Activated CD4-positive, alpha-beta T cell treated with anti-CD3 and anti-CD28 coated beads, Interleukin-2, amount 50 U/mL, for 48 hours (primary cell): ENCODE measurements around the gene CIB4.
A peak's percentile ranks its signal among the peaks of the same experiment; 100 is the strongest.

Experiments used
- DNase-seq, 2 experiments: peaks; one replicate each; pipeline ENCODE4 v3.0.0-alpha.2; 2020

Gene CIB4

DNA sequence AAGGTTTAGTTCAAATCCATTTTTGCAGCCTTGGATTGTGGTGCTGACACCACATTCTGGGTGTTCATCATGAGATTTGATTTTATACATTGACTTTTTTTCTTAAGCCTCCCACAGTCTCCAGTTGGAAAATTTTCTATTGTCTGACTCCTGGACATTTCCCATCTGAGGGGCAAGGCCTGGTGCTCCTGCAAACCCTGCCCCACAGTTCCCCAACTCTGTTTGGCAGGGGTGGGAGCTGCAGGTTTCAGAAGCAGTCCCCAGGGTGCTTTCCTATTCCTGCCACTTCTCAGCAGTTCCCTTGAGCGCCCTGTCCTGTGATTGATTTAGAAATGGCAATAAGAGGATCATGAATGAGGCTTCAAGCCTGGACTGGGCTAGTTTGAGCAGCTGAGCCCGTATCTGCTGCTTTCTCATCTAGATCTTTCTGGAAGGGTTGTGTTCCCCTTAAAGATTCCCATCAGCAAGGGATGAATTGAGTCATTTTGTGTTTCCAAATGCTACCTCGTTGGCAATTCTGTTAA is 77.0 kb downstream of the CIB4 start:
- DNase-seq = no peak

DNA sequence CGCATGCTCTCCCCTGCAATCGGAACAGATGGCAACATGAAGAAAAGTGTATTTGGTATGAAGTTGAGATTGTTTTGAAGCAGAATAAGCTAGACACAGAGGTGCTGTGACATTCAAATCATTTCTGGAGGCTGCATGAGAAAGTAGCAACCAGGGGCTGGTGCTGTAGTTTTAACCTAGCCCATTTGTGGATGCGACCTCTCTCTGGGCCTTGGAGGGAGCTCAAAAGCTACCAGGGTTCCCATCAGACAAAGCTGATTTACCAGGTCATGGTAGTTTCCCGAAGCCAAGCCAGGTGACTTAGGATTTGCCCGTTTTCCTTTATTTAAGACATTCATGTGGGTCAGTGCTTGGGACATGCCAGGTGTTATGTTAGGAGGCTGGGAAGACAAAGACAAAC is 77.5 kb downstream of the CIB4 start:
- no peak for DNase-seq

DNA sequence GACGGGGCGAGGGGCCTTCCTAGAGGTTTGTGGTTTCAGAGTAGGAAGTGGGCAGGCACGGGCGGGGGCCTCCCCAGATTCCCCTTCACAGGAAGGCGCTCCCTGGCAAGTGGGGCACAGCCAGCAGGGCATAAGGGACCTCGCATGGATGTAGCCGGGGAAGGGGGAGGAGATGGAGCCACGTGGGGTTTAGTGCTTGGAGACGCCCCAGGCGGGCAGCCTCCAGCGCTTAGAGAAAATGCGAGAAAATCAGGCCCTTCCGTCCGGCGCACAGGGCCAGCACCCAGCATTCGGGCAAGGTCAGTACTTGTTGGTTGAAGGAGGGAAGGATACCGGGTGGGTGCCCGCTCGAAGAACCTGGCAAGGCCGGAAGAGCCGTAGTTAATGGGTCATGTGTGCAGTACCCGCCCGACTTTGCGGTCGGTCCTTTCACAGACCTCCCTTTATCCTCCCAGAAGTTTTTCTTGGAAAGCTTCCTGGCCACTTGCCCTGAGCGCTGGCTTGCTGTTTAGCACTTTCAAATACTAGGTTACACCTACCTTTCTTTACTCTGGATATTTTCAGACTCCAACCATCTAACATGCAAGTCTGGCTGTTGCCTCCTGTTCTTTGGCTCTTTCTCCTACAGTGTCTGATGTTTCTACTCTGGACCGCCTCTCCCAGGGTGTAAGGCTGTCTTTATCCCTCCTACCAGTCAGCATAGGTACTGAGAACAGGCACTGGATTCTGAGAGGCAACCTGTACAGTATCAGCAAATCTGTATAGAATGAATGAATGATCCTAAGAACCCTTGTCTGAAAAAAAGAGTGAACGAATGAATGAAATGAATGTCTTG is 78.1 kb downstream of the CIB4 start:
- no peak for DNase-seq

DNA sequence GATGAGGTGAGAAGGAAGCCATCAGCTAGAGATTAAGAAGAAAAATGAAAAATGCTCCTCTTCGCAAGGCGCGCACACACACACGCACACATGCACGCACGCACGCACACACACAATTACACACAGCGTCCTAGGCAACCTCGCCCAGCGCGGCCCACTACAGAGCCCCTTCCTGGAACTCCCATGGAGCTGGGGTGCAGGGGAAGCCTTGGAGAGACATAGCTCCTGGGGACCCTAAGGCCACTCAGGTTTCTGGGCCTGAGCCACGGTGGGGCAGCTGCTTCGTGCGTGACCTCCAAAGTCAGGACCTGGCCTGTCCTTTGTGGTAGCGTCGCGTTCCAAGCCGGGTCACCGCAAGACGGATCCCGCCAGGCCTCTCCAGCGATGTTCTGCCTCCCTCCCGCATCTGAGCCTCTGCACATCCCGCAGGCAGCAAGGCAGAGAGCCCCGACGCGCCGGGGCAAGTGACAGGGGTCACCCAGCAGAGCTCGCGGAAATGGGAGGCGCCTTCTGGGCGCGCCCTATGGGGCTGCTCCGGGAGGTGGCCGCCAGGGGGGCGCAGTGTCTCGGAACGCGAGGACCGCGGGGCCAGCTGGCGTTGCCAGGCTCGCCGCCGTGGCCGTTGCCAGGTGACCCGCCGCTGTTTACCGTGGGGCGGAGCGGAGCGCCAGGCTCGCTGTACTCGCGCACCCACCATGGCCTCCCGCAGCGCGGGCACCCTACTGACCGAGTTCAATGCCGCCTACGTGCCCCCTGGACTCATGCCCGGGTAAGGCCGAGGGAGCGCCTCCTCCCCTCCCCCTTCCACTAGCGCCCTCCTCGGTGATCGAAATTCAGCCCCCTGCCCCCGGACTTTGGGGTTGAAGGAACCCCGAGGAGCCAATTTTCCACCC is 79.0 kb downstream of the CIB4 start:
- peak; percentile 17 to 40 for DNase-seq

DNA sequence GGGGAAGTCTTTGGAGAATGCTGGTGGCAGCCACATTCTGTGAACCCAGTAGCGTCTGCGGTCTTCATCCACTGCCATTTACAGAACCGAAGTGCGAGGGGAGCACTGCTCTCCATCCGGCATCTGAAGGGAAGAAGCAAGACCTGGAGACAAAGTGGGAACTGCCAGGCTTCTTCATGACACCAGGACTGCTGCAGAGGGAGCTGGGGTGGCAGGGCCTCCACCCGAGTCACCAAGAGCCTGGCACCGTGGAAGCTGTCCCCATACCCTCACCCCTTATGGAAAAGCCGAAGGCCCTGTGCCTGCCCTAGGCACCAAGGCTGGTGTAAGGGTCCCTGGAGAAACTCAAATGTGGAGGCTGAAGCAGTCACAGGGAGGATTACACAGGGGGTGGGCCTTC is 79.8 kb downstream of the CIB4 start:
- DNase-seq = no peak

DNA sequence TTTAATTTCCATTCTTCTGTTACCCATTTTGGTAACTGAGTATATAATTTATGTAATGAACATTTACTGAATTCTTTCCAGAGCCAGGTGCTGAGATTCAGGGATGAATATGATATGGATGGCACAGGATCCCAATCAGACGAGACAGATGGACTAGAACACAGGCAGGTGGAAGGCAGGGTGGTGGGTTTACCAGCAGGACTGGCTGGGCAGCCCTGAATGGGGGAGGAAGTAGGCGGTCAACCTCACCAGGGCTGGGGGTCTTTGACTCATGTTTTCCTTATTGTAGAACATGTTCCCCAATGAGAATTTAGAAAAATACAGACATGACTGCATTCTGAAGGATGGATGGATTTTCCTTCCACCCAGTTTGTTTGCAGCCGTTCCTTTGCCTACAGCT is 80.3 kb downstream of the CIB4 start:
- DNase-seq = no peak

DNA sequence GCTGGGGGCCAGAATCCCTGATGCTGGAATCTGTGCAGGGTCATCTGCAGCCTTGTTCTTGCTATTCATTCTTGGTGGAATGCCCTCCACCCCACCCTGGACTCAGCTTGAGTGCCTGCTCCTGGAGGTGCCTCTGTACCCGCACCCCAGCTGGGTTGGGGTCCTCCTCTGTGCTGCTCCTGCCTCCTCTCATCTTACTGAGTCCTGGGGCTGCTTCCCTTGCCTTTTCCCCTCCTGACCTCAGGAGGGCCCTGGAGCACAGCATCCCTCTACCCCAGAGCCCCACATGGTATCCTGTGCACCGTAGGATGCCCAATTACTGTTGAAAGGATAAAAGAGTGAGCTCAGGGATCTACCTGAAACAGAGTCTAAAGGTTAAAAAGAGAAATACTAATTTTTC is 81.6 kb downstream of the CIB4 start:
- no peak for DNase-seq

DNA sequence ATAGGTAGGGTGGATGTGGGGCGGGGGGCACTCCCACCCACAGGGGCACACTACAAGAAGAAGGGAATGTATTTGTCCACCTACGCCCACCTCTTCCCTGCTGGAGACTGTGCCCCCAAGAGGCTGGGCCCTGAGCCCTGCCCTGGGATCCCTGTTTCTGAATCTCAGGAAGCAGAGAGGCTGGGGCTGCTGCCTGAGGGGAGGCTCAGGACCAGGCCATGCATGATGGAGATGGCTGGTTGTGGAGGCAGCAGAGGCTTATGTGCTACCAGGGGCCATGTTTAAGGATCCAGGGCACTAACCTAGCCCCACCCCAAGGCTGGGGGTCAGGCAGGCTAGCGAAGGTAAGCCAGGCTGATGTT is 82.1 kb downstream of the CIB4 start:
- DNase-seq = no peak

DNA sequence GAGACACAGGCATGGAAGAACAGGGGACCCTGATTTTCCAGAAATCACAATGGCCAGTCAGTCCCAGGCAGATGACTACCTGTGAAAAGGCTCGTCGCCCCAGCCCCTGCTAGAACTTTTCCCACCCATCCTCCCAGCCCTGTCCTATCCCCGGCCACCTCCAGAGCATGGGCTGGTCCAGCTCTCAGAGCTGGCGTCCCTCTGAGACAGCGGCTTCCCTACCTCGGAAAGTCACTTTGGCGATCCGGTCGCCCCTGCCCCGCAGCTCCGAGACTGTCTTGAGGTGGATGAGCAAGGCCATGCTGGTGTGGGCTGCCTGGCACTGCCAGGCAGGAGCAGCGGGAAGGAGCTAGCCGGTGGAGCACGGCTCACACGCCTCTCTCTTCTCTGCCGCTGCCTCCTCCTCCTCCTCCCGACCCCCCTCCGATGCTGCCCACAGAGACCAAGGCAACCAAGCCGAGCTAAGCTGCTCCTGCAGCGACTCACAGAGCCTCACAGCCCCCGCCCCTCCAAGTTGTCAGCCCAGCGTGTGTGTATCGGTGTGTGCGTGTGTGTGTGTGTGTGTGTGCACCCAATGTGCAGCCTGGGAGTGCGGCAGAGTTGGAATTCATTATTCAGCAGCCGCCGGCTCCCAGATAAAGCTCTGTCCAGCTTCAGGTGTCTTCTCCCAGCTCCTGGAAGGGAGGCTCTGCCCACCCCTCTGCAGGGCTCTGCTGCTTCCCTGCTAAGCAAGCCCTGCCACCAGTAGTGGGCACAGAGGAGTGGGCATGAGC is 82.7 kb downstream of the CIB4 start:
- no peak for DNase-seq

DNA sequence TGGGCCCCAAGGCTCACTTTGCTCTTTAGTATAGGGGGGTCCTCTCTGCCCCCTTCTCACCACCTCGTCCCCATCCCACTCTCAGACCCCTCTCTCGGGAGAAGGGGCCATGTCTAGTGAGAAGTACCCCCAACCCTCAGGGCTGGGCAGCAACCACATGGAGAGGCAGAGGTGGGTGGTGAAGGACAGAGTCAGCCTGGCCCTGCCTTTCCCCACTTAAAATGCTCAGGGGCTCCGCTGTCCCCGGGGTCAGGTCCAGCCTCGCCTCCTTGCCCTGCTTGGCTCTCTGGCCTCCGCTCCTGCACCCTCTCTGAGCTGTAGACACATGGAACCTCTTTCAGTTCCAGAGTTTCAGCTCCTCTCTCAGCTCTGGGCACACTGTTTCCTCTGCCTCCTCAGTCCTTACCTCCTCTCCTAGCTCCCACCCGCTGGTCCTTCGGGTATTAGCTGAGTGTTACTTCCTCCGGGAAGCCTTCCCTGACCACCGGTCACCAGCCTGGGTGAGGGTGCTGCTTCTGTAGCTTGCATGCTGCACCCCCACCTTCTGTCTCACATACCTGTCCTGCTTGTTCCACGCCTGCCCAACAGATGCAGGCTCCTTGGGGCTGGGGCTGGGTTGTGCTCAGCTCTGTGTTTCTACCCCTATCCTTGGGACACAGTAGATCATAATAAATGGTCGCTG is 83.8 kb downstream of the CIB4 start:
- no peak for DNase-seq

DNA sequence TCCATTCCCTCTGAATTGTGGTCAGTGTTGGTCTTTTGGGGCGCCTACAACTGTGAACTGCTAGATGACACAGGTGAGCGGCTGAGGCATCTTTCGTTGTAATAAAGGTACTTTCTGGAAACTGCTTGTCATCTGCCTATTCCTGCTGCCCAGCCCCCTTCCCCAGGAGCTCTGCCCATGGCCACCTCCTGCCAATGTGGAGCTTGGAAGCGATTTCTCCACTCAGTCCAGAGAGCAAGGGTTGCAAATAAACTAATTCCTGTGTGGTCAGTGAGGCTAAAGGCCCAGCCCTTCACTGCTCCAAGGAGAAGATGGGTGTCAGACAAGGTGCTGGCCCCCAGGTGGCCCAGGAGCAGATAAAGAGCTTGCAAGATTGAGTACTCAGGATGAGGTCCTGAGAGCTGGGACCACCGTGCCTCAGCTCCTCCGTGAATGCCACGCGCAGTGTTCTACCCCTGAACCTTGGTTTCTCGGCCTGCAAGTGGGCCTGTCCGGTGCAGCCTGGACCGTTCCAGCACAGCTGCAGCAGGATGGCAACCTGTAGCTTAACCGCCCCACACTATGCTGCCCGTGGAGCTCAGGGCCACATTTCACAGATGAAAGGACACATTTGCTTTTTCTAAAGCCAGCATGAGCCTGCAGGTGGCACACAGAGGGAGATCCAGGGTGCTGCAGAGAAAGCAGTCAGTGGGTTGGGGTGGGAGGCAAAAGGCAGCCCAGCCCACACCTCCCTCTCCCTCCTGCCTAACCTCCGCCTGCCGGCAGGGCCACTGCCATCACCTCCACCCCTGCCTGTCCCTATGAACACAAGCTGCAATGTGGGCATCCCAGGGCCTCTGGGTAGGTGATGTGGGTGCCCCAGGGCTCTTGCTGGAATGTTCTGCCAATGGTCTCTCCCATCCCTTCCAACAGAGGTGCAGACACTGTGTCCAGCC is 84.6 kb downstream of the CIB4 start:
- no peak for DNase-seq

DNA sequence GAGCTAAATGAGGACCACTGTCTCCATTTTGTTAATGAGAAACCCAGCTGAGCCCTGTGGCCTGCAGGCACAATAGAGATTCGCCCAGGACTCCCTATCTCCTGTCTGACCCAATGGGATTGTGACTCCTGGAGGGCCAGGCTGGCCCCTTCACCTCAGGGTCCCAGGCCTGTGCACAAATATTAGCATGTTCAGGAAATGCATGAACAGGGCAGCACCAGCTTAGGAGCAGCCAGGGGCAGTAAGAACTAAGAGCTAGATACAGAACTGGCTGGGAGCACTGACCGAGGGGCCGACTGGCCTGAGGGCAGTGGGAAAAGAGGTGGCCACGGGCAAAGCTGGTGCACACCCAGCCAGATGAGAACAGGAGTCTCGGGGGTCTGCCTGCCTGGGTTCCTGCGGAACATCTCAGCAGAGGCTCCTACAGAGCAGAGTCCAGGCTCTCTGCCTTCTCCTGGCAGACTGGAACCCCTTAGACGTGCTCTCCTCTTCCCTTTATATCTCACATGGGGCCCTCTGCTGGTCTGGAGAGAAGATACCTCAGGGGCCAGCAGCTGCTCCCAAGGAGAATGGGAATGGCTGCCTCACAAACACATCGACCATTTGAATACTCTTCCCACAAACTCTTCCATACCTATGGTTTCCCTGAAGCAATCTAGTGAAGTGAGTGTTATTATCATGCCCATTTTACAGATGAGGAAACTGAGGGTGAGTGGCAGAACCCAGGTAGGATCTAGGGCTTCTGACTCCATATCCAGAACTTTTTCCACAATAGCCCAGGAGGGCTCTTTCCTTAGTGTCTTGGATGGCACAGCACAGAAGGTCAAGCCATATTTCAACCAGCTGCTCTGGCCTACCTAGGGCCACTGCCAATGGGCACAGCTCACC is 85.7 kb downstream of the CIB4 start:
- DNase-seq = no peak

DNA sequence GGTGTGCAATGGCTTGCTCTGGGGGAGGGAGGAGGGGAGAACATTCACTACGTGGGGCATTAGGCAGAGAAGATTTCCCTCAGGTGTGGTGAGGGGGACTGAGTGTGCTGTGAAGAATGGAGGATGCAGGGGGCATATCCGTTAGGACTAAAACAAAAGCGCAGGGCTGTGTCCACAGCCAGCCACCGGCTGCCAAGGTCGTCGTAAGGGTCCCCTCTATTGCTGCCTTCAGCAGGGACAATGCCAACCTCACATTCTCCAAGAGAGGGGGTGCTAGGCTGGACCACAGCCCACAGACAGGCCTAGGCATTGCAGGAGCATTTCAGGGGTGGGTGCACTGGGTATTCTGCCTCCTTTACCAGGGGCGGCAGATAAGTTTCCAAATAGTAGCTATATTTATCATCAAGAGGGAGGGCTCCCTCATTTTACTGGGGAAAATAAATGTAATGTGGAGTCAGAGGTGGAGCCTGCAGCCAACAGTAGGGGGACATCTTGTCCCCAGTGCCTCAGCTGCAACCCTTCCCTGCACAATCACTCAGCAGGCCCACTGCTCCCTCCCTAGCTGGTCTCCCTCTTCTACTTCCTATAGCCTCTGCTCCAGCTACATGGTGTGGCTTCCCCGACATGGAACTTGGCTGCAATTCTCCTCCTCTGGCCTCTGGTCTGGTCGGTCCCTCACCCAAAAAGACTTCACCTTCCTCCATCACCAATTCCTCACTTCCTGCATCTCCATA is 88.4 kb downstream of the CIB4 start:
- DNase-seq = no peak

DNA sequence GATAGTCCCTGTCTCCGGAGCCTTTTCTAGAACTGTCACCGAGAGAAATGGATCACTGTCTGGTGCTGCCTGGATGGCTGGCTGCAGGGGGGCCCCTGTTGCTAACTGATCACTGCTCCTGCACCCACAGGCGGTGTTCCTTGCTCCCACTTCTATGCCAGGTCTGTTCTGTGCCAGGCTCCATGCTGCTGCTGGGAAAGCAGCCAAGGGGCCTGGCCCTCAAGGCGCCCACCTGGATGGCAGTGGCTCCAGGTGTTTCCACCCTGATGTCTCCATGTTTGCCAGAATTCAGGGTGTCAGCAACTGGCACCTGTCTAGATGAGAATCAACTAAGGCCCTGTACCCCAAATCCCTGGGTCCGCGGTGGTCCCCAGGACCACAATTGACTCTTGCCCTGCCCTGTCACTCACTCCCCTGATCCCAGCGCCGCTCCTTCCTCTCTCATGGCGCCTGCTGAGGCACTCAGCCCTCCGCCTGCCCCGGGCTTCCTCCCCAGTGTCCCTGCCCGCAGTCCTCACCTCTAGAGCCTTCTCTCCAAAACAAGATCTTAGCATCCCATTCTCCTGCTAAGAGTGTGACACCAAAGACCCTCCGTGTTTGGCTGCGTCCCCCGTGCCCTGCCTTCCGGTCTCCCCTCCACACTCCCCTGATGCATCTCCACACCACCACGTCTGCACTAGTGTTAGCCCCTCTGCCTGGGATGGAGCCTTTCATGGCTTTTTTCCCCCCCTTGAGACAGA is 90.7 kb downstream of the CIB4 start:
- DNase-seq = no peak

DNA sequence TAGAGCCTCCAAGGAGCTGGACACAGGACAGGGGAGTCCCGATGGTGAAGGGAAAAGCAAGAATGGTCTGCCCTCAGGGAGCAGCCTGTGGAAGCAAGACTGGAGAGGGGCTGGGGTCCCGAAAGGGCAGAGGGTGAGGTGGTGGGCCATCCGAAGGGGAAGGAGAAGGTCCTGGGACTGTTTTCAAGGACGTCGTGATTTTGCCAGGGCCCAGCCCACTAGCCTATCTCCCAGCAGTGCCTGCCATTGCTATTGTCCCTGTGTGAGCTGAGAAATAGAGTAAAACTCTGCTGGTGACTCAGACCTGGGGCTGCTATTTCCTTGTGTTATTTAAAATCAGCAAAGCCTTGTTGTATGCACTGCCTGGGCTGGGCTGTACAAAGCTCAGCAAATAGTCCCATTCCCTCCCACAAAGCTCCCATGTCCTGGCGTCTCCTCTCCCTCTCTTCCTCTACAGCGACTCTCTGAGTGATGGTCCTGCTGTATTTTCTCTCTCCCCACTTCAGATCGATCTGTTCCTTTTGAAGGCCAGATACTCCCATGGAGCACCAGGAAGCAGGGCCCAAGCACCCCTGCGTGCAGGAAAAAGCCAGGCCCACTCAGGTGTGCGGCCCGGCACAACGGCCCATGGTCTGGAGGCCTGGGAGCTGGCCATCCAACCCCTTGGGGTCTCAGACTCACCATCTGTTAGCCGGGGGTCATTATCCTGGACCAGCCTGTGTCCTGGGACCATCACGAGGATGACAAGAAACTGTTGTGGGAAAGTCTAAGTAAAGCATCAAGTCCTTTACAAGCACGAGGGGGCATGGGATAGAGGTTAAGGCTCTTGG is 98.3 kb downstream of the CIB4 start:
- no peak for DNase-seq

DNA sequence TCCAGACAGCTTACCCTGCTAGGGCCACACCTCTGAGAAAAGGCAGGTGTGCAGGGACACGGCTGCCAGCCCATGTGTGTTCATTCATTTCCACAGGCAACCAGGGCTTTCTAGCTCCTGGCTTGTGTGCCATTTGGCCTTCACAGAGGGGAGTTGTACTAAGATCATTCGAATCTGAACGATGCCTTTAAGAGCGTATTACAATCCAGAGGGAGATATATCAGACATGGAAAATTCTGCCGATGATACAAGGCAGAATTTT is 99.0 kb downstream of the CIB4 start:
- no peak for DNase-seq

DNA sequence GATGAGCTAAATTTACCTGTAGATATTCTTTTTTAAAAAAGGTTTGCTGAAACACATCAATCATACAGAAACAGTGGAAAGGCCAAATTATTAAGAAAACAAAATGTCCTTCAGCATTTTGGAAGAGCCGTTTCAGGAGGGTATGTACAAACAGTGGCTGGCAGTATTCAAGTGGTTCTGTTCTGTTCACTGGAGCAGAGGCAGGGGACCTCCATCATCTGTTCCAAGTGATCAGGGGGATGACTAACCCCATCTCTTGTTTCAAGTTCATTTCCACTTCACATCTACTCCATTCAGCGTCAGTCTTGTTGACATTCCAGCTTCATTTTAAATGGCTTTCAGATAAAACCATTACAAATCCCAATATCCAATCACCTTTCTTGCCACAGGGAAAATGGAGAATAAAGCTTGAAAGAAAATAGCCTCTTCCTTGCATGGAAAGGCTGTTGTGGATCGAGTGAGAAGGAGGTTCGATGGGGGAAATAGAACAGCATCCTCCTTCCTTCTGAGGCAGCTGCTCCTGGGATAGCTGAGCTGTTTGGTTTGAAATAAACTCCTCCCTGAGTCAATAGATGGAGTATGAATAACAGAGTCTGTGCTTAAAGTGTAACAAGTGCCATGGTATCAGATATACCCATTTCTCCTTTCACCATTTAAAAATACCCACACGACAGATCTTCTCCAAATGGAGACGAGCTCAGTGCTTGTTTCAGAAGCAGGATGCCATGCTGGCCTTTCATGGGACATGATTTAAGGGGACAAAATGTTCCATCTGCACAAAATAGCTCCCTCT is 99.6 kb downstream of the CIB4 start:
- DNase-seq = no peak
